IMR-90 (cell line): ENCODE data around the gene CDC73. TPM values are rescaled to one million over a fixed set of nuclear protein-coding genes. Genes with fewer than 3 reads are reported as not detected.

ENCODE experiments used
- ATAC-seq: fragments of 200-7000 bp; cut with Tn5 transposase; 2 replicates; pipeline ENCODE4 v1.9.1; 2020; ENCODE audit warnings: low read depth, mild to moderate bottlenecking, moderate library complexity
- BruUV-seq: library from RNA; stranded (reverse); fragments of 400-500 nt; replicated peaks from 2 replicates; lab custom pipeline; 2021; lab: Mats Ljungman, UMichigan
- CTCF ChIA-PET: fragments of 300-600 bp; formaldehyde crosslinking; extraction: SDS; loops from one replicate; lab custom pipeline; 2021; ENCODE audit warnings: antibody characterized with exemption; lab: Yijun Ruan, JAX
- POLR2A ChIA-PET: fragments of 300-600 bp; sonication (Branson Sonifier 250); formaldehyde crosslinking; loops from one replicate; lab custom pipeline; 2022; ENCODE audit warnings: antibody characterized with exemption; ENCODE audit not compliant: unreplicated experiment; lab: Charles Lee
- DNase-seq: peaks from one replicate; pipeline ENCODE4 v3.0.0; 2013
- H2AFZ ChIP-seq: replicated peaks from 2 replicates; pipeline ENCODE3; 2013; ENCODE audit warnings: low read length, mild to moderate bottlenecking; ENCODE audit not compliant: poor library complexity
- H2AK5ac ChIP-seq: 2 replicates; pipeline ENCODE4 v1.6.1; 2013; ENCODE audit warnings: low read depth, low read length, inconsistent platforms
- H2AK9ac ChIP-seq: replicated peaks from 2 replicates; pipeline ENCODE3; 2013; ENCODE audit warnings: mild to moderate bottlenecking, low read depth, low read length, moderate library complexity; ENCODE audit not compliant: poor library complexity
- H2BK120ac ChIP-seq: 2 replicates; pipeline ENCODE4 v1.6.1; 2013; ENCODE audit warnings: low read depth, low read length, inconsistent platforms
- H2BK15ac ChIP-seq: 3 replicates; pipeline ENCODE4 v1.6.1; 2013; ENCODE audit warnings: low read depth, low read length, inconsistent platforms
- H2BK20ac ChIP-seq: 2 replicates; pipeline ENCODE4 v1.6.1; 2013; ENCODE audit warnings: low read depth, mild to moderate bottlenecking, inconsistent platforms, low read length, moderate library complexity
- H2BK5ac ChIP-seq: 2 replicates; pipeline ENCODE4 v1.6.1; 2013; ENCODE audit warnings: mild to moderate bottlenecking, low read depth, low read length, inconsistent platforms; ENCODE audit not compliant: poor library complexity, severe bottlenecking
- H3K14ac ChIP-seq: replicated peaks from 2 replicates; pipeline ENCODE4 v1.6.1; 2013; ENCODE audit warnings: low read depth, low read length, inconsistent platforms
- H3K18ac ChIP-seq: 2 replicates; pipeline ENCODE4 v1.6.1; 2013; ENCODE audit warnings: low read depth, low read length, control low read depth
- H3K23ac ChIP-seq: 2 replicates; pipeline ENCODE4 v1.6.1; 2013; ENCODE audit warnings: low read depth, low read length, inconsistent platforms
- H3K27ac ChIP-seq: 2 replicates; pipeline ENCODE4 v1.5.1; 2013; ENCODE audit warnings: mild to moderate bottlenecking, control low read depth, low read length; ENCODE audit not compliant: insufficient read depth
- H3K27me3 ChIP-seq: 2 replicates; pipeline ENCODE4 v1.6.1; 2013; ENCODE audit warnings: low read length; ENCODE audit not compliant: control insufficient read depth, insufficient read depth
- H3K36me3 ChIP-seq: 2 replicates; pipeline ENCODE4 v1.6.1; 2013; ENCODE audit warnings: low read length, mixed read lengths; ENCODE audit not compliant: control insufficient read depth, insufficient read depth
- H3K4ac ChIP-seq: 2 replicates; pipeline ENCODE4 v1.6.1; 2013; ENCODE audit warnings: low read depth, low read length, inconsistent platforms
- H3K4me1 ChIP-seq: 2 replicates; pipeline ENCODE4 v1.6.1; 2013; ENCODE audit warnings: low read length, mixed read lengths; ENCODE audit not compliant: control insufficient read depth, insufficient read depth
- H3K4me2 ChIP-seq: 2 replicates; pipeline ENCODE4 v1.6.1; 2013; ENCODE audit warnings: low read depth, mild to moderate bottlenecking, control low read depth, low read length, moderate library complexity
- H3K4me3 ChIP-seq: 2 replicates; pipeline ENCODE4 v1.5.1; 2013; ENCODE audit warnings: low read depth, mild to moderate bottlenecking, control low read depth, low read length, moderate library complexity; ENCODE audit not compliant: insufficient read depth
- H3K56ac ChIP-seq: 2 replicates; pipeline ENCODE4 v1.6.1; 2013; ENCODE audit warnings: low read length, inconsistent platforms; ENCODE audit not compliant: insufficient read depth; ENCODE audit errors: extremely low read depth
- H3K79me1 ChIP-seq, 2 experiments: 2 replicates each; pipeline ENCODE4 v1.6.1; 2013; ENCODE audit warnings: low read length in 2 of 2, inconsistent platforms in 1 of 2, low read depth in 1 of 2
- H3K9ac ChIP-seq: 2 replicates; pipeline ENCODE4 v1.6.1; 2013; ENCODE audit warnings: low read depth, low read length, control low read depth
- H3K9me1 ChIP-seq: 2 replicates; pipeline ENCODE4 v1.6.1; 2013; ENCODE audit warnings: low read length, inconsistent platforms; ENCODE audit not compliant: insufficient read depth
- H3K9me3 ChIP-seq: 2 replicates; pipeline ENCODE4 v1.6.1; 2013; ENCODE audit warnings: low read length; ENCODE audit not compliant: control insufficient read depth, insufficient read depth
- H4K20me1 ChIP-seq: 2 replicates; pipeline ENCODE4 v1.6.1; 2013; ENCODE audit warnings: low read length, inconsistent platforms; ENCODE audit not compliant: insufficient read depth
- H4K5ac ChIP-seq: 2 replicates; pipeline ENCODE4 v1.6.1; 2013; ENCODE audit warnings: mild to moderate bottlenecking, low read depth, low read length, control low read depth
- H4K8ac ChIP-seq, 2 experiments: 2 replicates each; pipeline ENCODE4 v1.6.1; 2013; ENCODE audit warnings: low read depth in 2 of 2, low read length in 2 of 2, control low read depth in 1 of 2, inconsistent platforms in 1 of 2
- H4K91ac ChIP-seq: 2 replicates; pipeline ENCODE4 v1.6.1; 2013; ENCODE audit warnings: low read depth, low read length, inconsistent platforms; ENCODE audit not compliant: insufficient read depth
- BHLHE40 ChIP-seq: fragments of 150-350 bp; IDR thresholded peaks from 2 replicates; pipeline ENCODE4 v1.6.1; 2016; ENCODE audit warnings: mild to moderate bottlenecking, low read depth, low read length
- CEBPB ChIP-seq: IDR thresholded peaks from 2 replicates; pipeline ENCODE4 v1.6.1; 2012; ENCODE audit warnings: low read depth, low read length, improper control_type of control experiment
- CHD1 ChIP-seq: IDR thresholded peaks from 2 replicates; pipeline ENCODE4 v1.6.1; 2012; ENCODE audit warnings: low read depth, low read length, improper control_type of control experiment
- FOS ChIP-seq: fragments of 150-350 bp; IDR thresholded peaks from 2 replicates; pipeline ENCODE4 v1.6.1; 2016; ENCODE audit warnings: low read depth, low read length
- MAFK ChIP-seq: IDR thresholded peaks from 2 replicates; pipeline ENCODE4 v1.6.1; 2012; ENCODE audit warnings: low read depth, low read length, improper control_type of control experiment
- MAZ ChIP-seq: IDR thresholded peaks from 2 replicates; pipeline ENCODE4 v1.6.1; 2012; ENCODE audit warnings: low read depth, mild to moderate bottlenecking, low read length, improper control_type of control experiment, moderate library complexity, borderline replicate concordance
- MXI1 ChIP-seq: IDR thresholded peaks from 2 replicates; pipeline ENCODE4 v1.6.1; 2012; ENCODE audit warnings: low read depth, mild to moderate bottlenecking, low read length, moderate library complexity, borderline replicate concordance
- NFE2L2 ChIP-seq: fragments of 150-350 bp; IDR thresholded peaks from 2 replicates; pipeline ENCODE4 v1.6.1; 2016; ENCODE audit warnings: low read depth, mild to moderate bottlenecking, low read length
- POLR2A ChIP-seq: IDR thresholded peaks from 2 replicates; pipeline ENCODE4 v1.6.1; 2012; ENCODE audit warnings: mild to moderate bottlenecking, low read depth, low read length
- RAD21 ChIP-seq: IDR thresholded peaks from 2 replicates; pipeline ENCODE4 v1.6.1; 2012; ENCODE audit warnings: low read length, improper control_type of control experiment
- RCOR1 ChIP-seq: IDR thresholded peaks from 2 replicates; pipeline ENCODE4 v1.6.1; 2012; ENCODE audit warnings: mild to moderate bottlenecking, low read length, improper control_type of control experiment; ENCODE audit not compliant: insufficient replicate concordance
- RFX5 ChIP-seq: IDR thresholded peaks from 2 replicates; pipeline ENCODE4 v1.8.0; 2012; ENCODE audit warnings: low read depth, mild to moderate bottlenecking, low read length, moderate library complexity
- SMC3 ChIP-seq: fragments of 150-350 bp; IDR thresholded peaks from 2 replicates; pipeline ENCODE4 v1.6.1; 2016; ENCODE audit warnings: low read depth, mild to moderate bottlenecking, antibody characterized with exemption, low read length, moderate library complexity
- WGBS, 2 experiments: methylation state at CpG; one replicate each; pipeline versions ENCODE4 v1.1.5 to v1.1.7; 2013; ENCODE audit warnings: missing lambda C conversion rate in 2 of 2; ENCODE audit not compliant: insufficient read length in 1 of 2; ENCODE audit errors: extremely low coverage in 2 of 2; 5-methylcytosine and 5-hydroxymethylcytosine counted together
- dilution Hi-C: fragments of 300-500 bp; cut with HindIII; formaldehyde crosslinking; loops from one replicate; pipeline ENCODE4 v1.14.3; 2018; ENCODE audit warnings: low sequenced_read_pairs; ENCODE audit not compliant: unreplicated experiment
- in situ Hi-C: fragments of 300-500 bp; cut with MboI; formaldehyde crosslinking; loops from 3 replicates; pipeline ENCODE4 v1.14.3; 2019; ENCODE audit warnings: low sequenced_read_pairs, inconsistent platforms, mixed read lengths
- intact Hi-C: fragments of 100-400 bp; cut with micrococcal nuclease; formaldehyde crosslinking; loops from 2 replicates; pipeline ENCODE4 v1.10.0; 2022
- polyA plus RNA-seq, 3 experiments: library from polyadenylated mRNA; depleted of rRNA; stranded (reverse); fragments of >200 nt; gene quantifications; 2 replicates each; pipeline ENCODE4 v1.2.3, GENCODE V29; 2012; ENCODE audit warnings: low replicate concordance in 1 of 3
- total RNA-seq: library from RNA; depleted of rRNA; stranded (reverse); fragments of >200 nt; gene quantifications from 2 replicates; pipeline ENCODE4 v1.2.3, GENCODE V29; 2012
- TF ChIP-seq, protein P1 (sequence below): conservative IDR thresholded peaks from 2 replicates; pipeline ENCODE4 v1.5.1; 2012; ENCODE audit warnings: mild to moderate bottlenecking, low read depth, low read length, improper control_type of control experiment
- TF ChIP-seq, protein P2 (sequence below): fragments of 150-350 bp; IDR thresholded peaks from 2 replicates; pipeline ENCODE4 v1.6.1; 2016; ENCODE audit warnings: low read depth, mild to moderate bottlenecking, low read length, moderate library complexity, borderline replicate concordance
- TF ChIP-seq, protein P3 (sequence below): fragments of 150-350 bp; IDR thresholded peaks from 2 replicates; pipeline ENCODE4 v1.6.1; 2017; ENCODE audit warnings: mild to moderate bottlenecking, antibody characterized with exemption, low read length, low read depth

Gene CDC73
- total and polyA plus RNA-seq, 2 of the 4 experiments (the other 2 are of a cell fraction), result 22.1 to 29.6 TPM

GRCh38 chr1:193219391-193219790 lies 97.6 kb downstream of the CDC73 start:
- no TSS peak for BruUV-seq
- Histone ChIP-seq H3K4ac (no peak overlapping the region), H3K4me2 (no peak overlapping the region), H3K4me1 (peaks cover 5% of the 10 kb centered on the region), H2BK15ac (no peak overlapping the region), H3K56ac (no peak overlapping the region), H4K20me1 (no peaks in the 10 kb centered on the region), H2AFZ (no peak overlapping the region), H3K9me1 (no peaks in the 10 kb centered on the region), H3K36me3 (peaks cover 13% of the 10 kb centered on the region), H2AK5ac (no peak overlapping the region), H3K79me1 (peaks cover 7 to 27% of the 10 kb centered on the region in 2 experiments), H3K4me3 (no peak overlapping the region), H2BK120ac (no peak overlapping the region), H4K5ac (no peak overlapping the region; the same call in 1 of the 2 replicates), H3K27ac (no peak overlapping the region), H3K23ac (no peak overlapping the region), H3K9ac (no peak overlapping the region), H3K27me3 (no peaks in the 10 kb centered on the region), H3K18ac (no peak overlapping the region), H2BK5ac (no peak overlapping the region), H3K14ac (no peak overlapping the region), H2AK9ac (no peak overlapping the region), H4K91ac (no peak overlapping the region), H2BK20ac (no peak overlapping the region), H3K9me3 (peaks cover 3% of the 10 kb centered on the region), H4K8ac (no peak overlapping the region)
- DNase-seq, result no peak
- intact Hi-C loops, result no loop called here
- TF ChIP-seq, protein P1, sequence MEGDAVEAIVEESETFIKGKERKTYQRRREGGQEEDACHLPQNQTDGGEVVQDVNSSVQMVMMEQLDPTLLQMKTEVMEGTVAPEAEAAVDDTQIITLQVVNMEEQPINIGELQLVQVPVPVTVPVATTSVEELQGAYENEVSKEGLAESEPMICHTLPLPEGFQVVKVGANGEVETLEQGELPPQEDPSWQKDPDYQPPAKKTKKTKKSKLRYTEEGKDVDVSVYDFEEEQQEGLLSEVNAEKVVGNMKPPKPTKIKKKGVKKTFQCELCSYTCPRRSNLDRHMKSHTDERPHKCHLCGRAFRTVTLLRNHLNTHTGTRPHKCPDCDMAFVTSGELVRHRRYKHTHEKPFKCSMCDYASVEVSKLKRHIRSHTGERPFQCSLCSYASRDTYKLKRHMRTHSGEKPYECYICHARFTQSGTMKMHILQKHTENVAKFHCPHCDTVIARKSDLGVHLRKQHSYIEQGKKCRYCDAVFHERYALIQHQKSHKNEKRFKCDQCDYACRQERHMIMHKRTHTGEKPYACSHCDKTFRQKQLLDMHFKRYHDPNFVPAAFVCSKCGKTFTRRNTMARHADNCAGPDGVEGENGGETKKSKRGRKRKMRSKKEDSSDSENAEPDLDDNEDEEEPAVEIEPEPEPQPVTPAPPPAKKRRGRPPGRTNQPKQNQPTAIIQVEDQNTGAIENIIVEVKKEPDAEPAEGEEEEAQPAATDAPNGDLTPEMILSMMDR, result no peak
- TF ChIP-seq RAD21, result no peak
- TF ChIP-seq FOS, result no peak
- TF ChIP-seq MXI1, result no peak
- TF ChIP-seq SMC3, result no peak
- TF ChIP-seq BHLHE40, result no peak
- no peak for TF ChIP-seq CEBPB
- no peak for TF ChIP-seq MAFK
- no peak for TF ChIP-seq MAZ
- TF ChIP-seq, protein P2, sequence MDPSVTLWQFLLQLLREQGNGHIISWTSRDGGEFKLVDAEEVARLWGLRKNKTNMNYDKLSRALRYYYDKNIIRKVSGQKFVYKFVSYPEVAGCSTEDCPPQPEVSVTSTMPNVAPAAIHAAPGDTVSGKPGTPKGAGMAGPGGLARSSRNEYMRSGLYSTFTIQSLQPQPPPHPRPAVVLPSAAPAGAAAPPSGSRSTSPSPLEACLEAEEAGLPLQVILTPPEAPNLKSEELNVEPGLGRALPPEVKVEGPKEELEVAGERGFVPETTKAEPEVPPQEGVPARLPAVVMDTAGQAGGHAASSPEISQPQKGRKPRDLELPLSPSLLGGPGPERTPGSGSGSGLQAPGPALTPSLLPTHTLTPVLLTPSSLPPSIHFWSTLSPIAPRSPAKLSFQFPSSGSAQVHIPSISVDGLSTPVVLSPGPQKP, result no peak
- TF ChIP-seq CHD1, result no peak
- TF ChIP-seq, protein P3, sequence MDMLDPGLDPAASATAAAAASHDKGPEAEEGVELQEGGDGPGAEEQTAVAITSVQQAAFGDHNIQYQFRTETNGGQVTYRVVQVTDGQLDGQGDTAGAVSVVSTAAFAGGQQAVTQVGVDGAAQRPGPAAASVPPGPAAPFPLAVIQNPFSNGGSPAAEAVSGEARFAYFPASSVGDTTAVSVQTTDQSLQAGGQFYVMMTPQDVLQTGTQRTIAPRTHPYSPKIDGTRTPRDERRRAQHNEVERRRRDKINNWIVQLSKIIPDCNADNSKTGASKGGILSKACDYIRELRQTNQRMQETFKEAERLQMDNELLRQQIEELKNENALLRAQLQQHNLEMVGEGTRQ, result no peak
- TF ChIP-seq RCOR1, result no peak
- TF ChIP-seq POLR2A, result no peak
- TF ChIP-seq NFE2L2, result no peak
- no peak for TF ChIP-seq RFX5
- dilution Hi-C loops, result no loop called here
- ATAC-seq, result no peak
- in situ Hi-C loops, result no loop called here
- POLR2A ChIA-PET, result no interaction called here
- CTCF ChIA-PET, result no interaction called here
- no CpG with 5 or more reads among the region's 4 CpGs for WGBS, 2 experiments
